ENCODE data around the gene DNAAF9.

Gene DNAAF9

DNA sequence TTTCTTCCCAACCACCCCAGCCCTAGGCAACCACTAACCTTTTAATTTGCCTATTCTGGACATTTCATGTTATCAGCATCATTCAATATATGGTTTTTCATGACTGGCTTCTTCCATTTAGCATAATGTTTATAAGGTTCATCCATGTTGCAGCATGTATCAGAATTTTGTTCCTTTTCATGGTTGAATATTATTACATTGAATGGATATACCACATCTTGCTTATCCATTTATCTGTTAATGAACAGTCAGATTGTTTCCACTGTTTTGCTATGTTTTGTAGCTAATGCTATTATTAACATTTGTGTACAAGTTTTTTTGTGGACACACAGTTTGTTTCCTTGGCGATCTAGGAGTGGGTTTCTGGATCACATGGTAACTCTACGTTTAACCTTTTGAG, 3.0 kb upstream of the DNAAF9 start:
- no peak for DNase-seq (ENCODE audit: low spot score)

DNA sequence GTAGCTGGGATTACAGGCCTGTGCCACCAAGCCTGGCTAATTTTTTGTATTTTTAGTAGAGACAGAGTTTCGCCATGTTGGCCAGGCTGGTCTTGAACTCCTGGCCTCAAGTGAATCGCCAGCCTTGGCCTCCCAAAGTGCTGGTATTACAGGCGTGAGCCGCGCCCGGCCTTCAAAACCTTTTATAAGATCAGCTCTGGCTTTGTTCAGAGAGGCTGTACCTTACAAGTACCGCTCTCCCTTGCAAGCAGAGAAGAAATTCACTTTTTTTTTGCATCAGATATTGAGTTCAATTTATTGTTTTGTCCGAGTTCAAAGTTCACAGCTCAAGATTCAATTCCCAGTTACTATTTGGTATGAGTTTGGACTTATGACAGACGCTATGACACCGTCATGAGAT, 1.9 kb upstream of the DNAAF9 start:
- DNase-seq (ENCODE audit: low spot score): no peak

GRCh38 chr20:3407771-3408637, 535 bp upstream of the DNAAF9 start:
- peak; percentile 66 for DNase-seq (ENCODE audit: low spot score)

GRCh38 chr20:3406481-3407039, 909 bp downstream of the DNAAF9 start:
- no peak for DNase-seq (ENCODE audit: low spot score)

- DNase-seq (ENCODE audit: low spot score): no peak
Observed at GRCh38 chr20:3405696-3406358, 1.6 kb downstream of the DNAAF9 start.

- no peak for DNase-seq (ENCODE audit: low spot score)
Observed at GRCh38 chr20:3405139-3405538, 2.3 kb downstream of the DNAAF9 start.

DNA sequence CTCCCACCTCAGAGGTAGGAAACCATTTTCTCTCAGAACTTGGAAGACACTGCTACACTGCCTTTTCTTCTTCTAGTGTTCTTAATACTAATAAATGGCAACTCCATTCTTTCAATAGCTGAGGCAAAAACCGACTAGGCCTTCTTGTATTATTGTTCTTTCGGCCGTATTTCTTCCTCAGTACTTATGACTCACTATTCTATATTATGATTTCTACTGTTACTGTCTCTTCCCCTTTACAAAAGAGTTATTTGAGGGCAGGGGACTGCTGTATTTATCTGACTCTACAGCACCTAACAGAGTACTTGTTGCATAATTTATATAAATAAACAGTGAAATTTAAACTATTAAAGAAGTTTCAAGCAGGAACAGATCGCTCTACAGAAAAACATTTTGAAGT, 3.1 kb downstream of the DNAAF9 start:
- DNase-seq (ENCODE audit: low spot score): no peak

GRCh38 chr20:3403741-3404140, 3.7 kb downstream of the DNAAF9 start:
- no peak for DNase-seq (ENCODE audit: low spot score)

DNA sequence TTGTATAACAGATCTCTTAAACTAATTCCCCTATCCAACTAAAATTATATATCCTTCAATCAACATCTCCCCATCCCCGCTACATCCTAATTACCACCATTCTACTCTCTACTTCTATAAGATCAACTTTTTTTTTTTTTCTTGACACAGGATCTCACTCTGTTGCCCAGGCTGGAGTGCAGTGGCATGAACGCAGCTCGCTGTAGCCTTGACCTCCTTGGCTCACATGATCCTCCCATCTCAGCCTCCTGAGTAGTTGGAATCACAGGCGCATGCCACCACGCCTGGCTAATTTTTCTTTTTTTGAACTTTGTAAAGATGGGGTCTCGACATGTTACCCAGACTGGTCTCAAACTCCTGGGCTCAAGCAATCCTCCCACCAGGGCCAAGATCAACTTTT, 5.0 kb downstream of the DNAAF9 start:
- DNase-seq (ENCODE audit: low spot score): no peak

DNA sequence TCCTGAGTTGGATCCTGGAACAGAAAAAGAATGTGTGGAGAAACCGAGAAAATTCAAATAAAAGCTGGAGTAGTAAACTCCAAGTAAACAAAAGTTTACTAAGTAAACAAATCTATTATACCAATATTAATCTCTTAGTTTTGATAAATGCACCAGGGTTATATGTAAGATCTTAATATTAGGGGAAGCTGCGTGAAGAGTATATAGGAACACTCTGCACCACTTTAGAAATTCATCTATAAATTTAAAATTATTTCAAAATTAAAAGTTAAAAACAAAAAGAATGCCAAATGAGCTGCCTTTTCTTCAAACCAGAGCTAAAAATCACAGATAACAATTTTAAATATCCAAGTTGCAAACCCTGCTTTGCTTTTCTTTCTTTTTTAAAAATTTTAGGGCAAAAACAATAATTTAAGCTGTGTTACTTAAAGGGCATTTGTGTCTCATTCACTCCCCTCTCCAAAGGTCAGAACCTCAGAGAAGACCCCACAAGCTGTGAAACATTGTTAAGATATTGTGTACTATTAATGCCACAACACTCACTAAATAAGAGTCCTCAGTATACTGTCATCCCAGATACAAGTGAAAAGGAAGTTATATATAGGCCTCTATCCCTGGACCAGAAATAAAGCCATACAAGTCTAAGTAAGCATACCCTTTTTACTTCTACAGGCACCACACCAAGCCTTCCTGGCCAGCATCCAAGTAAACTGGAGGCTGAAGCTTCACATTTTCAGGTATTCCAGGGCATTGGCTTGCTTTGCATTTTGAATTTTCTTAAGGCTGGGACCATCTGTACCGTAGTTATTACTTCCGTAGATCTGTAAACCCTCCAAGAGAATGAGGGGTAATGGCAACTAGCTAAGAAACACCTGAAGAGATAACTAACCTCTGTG, 7.0 kb downstream of the DNAAF9 start:
- no peak for DNase-seq (ENCODE audit: low spot score)

DNA sequence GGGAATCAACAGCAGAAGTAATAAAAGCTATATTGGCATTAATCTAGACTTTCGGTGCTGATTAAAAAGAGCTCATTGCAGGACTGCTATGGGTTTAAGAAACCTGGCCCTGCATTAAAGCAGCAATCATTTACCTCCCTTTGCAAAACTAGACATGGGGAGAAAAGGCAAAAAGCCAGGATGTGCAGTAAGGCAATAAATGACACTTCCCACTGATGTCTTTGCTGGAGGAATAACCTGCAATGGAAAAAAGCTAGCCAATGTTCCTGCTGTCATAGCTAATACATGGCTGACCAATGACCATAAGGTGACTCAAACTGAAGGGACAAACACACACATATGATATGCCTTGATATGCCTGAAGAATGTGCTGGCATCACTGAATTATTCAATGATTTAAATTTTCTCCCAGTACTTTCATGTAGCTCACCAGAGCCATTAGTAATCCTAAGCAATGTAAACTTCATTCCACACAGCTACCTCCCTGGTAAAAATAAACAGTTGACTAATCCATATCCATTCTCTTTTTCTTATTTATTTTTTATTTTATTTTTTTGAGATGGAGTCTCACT, 8.7 kb downstream of the DNAAF9 start:
- no peak for DNase-seq (ENCODE audit: low spot score)

- no peak for DNase-seq (ENCODE audit: low spot score)
Observed at GRCh38 chr20:3396492-3396891, 11.0 kb downstream of the DNAAF9 start.

- DNase-seq (ENCODE audit: low spot score): no peak
Observed at GRCh38 chr20:3392756-3393155, 14.7 kb downstream of the DNAAF9 start.

GRCh38 chr20:3390759-3391425, 16.6 kb downstream of the DNAAF9 start:
- DNase-seq (ENCODE audit: low spot score): no peak

DNA sequence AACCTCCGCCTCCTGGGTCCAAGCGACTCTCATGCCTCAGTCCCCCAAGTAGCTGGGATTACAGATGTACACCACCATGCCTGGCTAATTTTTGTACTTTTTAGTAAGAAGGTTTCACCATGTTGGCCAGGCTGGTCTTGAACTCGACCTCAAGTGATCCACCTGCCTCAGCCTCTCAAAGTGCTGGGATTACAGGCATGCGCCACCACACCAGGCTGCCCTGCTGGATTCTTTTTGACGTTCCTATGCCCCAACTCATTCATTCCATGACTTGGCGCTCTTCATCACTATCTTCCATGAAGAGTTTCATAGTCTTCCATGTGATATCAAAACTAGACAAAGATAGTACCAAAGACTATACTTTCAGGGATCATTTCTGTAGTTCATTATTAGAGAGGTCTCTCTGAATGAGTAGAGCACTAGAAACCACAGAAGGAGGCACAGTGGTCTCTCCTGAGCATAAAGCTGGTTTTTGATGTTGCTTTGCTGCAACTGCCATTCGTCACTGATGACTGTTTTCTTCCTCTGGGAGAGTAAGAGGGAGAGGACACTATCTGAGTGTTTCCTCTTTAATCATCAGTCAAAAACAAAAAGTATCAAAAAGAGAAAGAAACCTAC, 23.5 kb downstream of the DNAAF9 start:
- no peak for DNase-seq (ENCODE audit: low spot score)

GRCh38 chr20:3382836-3383235, 24.6 kb downstream of the DNAAF9 start:
- DNase-seq (ENCODE audit: low spot score): no peak

DNA sequence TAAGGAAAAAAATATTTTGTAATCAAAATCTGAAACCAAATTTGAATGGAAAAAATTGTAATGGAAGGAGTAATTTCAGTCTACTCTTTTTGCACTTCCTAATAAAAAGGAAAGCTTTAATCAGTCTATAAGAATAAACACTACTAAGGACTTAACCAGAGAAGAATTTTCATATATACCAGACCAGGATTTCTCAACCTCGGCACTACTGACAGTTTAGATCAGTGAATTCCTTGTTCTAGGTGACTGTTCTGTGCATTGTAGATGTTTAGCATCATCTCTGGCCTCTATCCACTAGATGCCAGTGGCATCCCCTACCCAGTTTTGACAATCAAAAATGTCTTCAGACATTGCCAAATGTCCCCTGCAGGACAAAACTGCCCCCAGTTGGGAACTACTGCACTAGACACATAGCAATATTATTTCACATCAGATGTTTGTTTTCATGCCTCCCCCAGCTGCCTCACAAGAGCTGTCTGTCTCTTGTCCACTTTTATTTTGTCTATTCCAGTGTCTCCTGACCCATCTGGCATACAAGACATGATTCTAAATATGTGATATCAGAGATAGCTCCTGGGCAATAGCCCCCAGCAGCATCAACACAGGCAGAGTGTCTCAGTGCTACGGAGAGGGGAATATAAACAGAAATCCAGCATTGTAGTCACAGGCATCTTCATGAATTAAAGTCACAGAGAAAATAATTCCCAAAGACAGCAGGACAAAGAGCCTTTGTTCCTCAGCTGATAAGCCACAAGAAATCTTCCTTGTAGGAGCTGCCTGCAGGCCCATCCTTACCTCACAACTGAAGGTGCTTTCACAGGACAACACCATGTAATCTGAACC, 27.0 kb downstream of the DNAAF9 start:
- no peak for DNase-seq (ENCODE audit: low spot score)

- no peak for DNase-seq (ENCODE audit: low spot score)
Observed at GRCh38 chr20:3378138-3378537, 29.3 kb downstream of the DNAAF9 start.

GRCh38 chr20:3377644-3378043, 29.8 kb downstream of the DNAAF9 start:
- DNase-seq (ENCODE audit: low spot score): no peak

DNA sequence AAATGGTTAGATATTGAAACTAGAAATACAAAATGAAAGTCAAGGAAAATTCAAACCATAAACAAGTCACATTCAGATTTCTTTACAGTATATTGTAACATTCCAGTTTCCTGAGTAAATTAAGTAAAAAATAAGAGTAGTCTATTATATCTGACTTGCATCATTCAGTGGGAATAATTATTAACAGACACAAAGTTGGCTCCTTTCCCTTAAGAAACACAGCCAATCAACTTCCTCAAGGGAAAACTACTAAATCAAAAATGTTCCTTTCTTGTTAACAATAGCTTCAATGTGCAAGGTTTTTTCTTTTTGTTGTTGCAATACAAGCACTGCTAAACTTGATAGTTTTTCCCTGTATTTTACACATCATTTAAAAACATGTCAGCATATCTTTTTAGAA, 33.2 kb downstream of the DNAAF9 start:
- no peak for DNase-seq (ENCODE audit: low spot score)

Measured in CD4-positive, alpha-beta T cell treated with Interleukin-15 for 4 hours (primary cell).